Measurements from ENCODE around the gene ZGLP1. TPM values are rescaled to one million over a fixed set of nuclear protein-coding genes. Genes with fewer than 3 reads are reported as not detected.

Gene ZGLP1
- total RNA-seq, 3 donors from 2014 or later (not counting 1 experiment from before 2014, with no cell fraction given) = 1.4 to 2.2 (median 1.9) TPM

DNA sequence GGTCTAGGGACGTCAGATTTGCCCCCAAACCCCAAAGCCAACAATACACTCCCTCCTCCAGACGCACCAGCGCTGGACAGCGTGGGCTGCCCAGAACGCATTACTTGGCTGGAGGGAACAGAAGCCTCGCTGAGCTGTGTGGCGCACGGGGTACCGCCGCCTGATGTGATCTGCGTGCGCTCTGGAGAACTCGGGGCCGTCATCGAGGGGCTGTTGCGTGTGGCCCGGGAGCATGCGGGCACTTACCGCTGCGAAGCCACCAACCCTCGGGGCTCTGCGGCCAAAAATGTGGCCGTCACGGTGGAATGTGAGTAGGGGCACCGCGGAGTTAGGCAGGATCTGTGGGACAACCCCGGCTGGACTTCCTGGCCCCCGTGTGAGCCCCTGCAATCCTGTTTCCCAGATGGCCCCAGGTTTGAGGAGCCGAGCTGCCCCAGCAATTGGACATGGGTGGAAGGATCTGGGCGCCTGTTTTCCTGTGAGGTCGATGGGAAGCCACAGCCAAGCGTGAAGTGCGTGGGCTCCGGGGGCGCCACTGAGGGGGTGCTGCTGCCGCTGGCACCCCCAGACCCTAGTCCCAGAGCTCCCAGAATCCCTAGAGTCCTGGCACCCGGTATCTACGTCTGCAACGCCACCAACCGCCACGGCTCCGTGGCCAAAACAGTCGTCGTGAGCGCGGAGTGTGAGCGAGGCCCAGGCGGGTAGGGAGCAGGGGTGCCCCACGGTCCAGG is 15.8 kb downstream of the ZGLP1 start:
- 36% methylated on average over 49 of the region's 49 CpGs for WGBS (ENCODE audit: insufficient coverage)
- intact Hi-C loops (cut with micrococcal nuclease) = loop anchor here (5.0 kb wide), 1 partner anchor 218 kb away; no protein-coding TSS in a partner anchor
- TF ChIP-seq, protein P1, sequence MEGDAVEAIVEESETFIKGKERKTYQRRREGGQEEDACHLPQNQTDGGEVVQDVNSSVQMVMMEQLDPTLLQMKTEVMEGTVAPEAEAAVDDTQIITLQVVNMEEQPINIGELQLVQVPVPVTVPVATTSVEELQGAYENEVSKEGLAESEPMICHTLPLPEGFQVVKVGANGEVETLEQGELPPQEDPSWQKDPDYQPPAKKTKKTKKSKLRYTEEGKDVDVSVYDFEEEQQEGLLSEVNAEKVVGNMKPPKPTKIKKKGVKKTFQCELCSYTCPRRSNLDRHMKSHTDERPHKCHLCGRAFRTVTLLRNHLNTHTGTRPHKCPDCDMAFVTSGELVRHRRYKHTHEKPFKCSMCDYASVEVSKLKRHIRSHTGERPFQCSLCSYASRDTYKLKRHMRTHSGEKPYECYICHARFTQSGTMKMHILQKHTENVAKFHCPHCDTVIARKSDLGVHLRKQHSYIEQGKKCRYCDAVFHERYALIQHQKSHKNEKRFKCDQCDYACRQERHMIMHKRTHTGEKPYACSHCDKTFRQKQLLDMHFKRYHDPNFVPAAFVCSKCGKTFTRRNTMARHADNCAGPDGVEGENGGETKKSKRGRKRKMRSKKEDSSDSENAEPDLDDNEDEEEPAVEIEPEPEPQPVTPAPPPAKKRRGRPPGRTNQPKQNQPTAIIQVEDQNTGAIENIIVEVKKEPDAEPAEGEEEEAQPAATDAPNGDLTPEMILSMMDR (IDR thresholded peaks at IDR 0.05) = no peak
- Mint-ChIP-seq H3K4me1 (peaks cover 41 to 56% of the 10 kb centered on the region in 2 donors), H3K9me3 (no peaks in the 10 kb centered on the region), H3K4me3 (peak overlapping the region; percentile 86), H3K27ac (peak overlapping the region; percentile 63 to 71), H3K36me3 (no peaks in the 10 kb centered on the region), H3K27me3 (ENCODE audit: low read depth in 2 of 2) (peaks cover 7 to 29% of the 10 kb centered on the region in 2 donors)
- DNase-seq (no peak), ATAC-seq (no peak)
- Histone ChIP-seq H3K27me3 (ENCODE audit: control insufficient read depth, insufficient read depth, low read length) (peaks cover 48% of the 10 kb centered on the region), H3K36me3 (ENCODE audit: control insufficient read depth, insufficient read depth, low read length) (no peaks in the 10 kb centered on the region), H3K4me3 (ENCODE audit: low read length) (no peak overlapping the region), H3K27ac (ENCODE audit: low read length) (no peak overlapping the region), H3K9me3 (ENCODE audit: control insufficient read depth, insufficient read depth, low read length) (no peaks in the 10 kb centered on the region), H3K4me1 (ENCODE audit: control insufficient read depth, insufficient read depth, low read length) (peaks cover 75% of the 10 kb centered on the region)

DNA sequence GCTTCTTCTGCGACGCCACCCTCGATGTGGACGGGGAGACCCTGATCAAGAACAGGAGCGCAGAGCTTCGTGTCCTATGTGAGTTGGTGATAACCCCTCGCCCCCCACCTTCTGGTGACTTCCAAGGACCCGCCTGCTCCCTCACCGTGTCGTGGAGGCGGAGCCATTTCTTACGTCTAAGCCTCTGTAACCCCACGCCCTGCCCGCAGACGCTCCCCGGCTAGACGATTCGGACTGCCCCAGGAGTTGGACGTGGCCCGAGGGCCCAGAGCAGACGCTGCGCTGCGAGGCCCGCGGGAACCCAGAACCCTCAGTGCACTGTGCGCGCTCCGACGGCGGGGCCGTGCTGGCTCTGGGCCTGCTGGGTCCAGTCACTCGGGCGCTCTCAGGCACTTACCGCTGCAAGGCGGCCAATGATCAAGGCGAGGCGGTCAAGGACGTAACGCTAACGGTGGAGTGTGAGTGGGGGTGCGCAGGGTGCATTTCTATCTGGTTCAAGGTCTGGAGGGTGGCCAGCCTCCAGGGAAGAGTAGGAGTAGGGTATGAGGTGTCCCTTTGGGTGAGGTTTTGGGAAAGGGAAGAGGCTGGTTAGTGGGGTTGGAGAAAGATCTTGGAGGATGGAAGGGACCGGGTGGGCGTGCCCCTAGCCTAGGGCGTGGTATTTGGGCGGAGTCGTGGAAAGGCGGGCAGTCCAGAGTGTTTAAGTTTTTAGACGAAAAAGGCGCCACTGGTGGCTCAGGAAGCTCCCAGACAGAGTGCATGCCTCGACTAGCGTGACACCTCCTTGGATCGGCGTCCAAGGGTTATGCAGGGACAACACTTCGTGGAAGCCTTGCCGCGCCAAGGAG is 16.6 kb downstream of the ZGLP1 start:
- peak overlapping the region; percentile 15 for H3K4me3 ChIP-seq (ENCODE audit: low read length)
- H3K27ac Mint-ChIP-seq = peak overlapping the region; percentile 63 to 71
- intact Hi-C loops (cut with micrococcal nuclease) = loop anchor here (5.0 kb wide), 1 partner anchor 219 kb away; no protein-coding TSS in a partner anchor

DNA sequence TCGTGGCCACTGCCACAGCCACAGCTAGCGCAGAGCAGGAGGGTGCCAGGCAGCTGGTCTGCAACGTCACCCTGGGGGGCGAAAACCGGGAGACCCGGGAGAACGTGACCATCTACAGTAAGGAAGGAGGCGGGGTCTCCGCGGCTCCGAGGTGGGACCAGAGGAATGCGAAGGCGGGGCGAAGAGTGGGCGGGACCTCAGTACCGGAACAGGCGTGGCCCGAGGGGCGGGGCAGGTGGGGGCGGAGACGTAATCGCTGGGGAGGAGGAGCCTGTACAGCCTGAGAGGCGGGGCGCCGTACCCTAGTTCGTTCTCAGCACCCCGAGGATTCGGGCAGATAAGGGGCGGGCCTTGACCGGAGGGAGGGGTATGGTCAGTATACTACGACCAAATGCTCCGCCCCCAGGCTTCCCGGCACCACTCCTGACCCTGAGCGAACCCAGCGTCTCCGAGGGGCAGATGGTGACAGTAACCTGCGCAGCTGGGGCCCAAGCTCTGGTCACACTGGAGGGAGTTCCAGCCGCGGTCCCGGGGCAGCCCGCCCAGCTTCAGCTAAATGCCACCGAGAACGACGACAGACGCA is 17.3 kb downstream of the ZGLP1 start:
- H3K9me3 ChIP-seq (ENCODE audit: control insufficient read depth, insufficient read depth, low read length) = no peaks in the 10 kb centered on the region
- peaks cover 90% of the 10 kb centered on the region for H3K4me1 ChIP-seq (ENCODE audit: control insufficient read depth, insufficient read depth, low read length)
- Mint-ChIP-seq H3K27me3 (ENCODE audit: low read depth in 2 of 2) (peaks cover 7 to 40% of the 10 kb centered on the region in 2 donors), H3K9me3 (no peaks in the 10 kb centered on the region), H3K27ac (peak overlapping the region; percentile 63 to 71), H3K36me3 (no peaks in the 10 kb centered on the region), H3K4me3 (peak overlapping the region; percentile 86), H3K4me1 (peaks cover 49 to 68% of the 10 kb centered on the region in 2 donors)
- H3K36me3 ChIP-seq (ENCODE audit: control insufficient read depth, insufficient read depth, low read length) = no peaks in the 10 kb centered on the region
- peak overlapping the region; percentile 15 for H3K4me3 ChIP-seq (ENCODE audit: low read length)
- H3K27ac ChIP-seq (ENCODE audit: low read length) = no peak overlapping the region
- 3% methylated on average over 45 of the region's 45 CpGs for WGBS (ENCODE audit: insufficient coverage)
- TF ChIP-seq, protein P1 (IDR thresholded peaks at IDR 0.05) = no peak
- H3K27me3 ChIP-seq (ENCODE audit: control insufficient read depth, insufficient read depth, low read length) = peaks cover 63% of the 10 kb centered on the region
- peak; percentile 52 to 70 (median 59) for ATAC-seq
- DNase-seq = peak; percentile 75 to 77
- intact Hi-C loops (cut with micrococcal nuclease) = loop anchor here (5.0 kb wide), 1 partner anchor 220 kb away; no protein-coding TSS in a partner anchor

More for the DNA sequence above, 16.6 kb downstream of the ZGLP1 start:
- Histone ChIP-seq H3K27ac (ENCODE audit: low read length) (no peak overlapping the region), H3K4me1 (ENCODE audit: control insufficient read depth, insufficient read depth, low read length) (peaks cover 83% of the 10 kb centered on the region), H3K9me3 (ENCODE audit: control insufficient read depth, insufficient read depth, low read length) (no peaks in the 10 kb centered on the region), H3K36me3 (ENCODE audit: control insufficient read depth, insufficient read depth, low read length) (no peaks in the 10 kb centered on the region), H3K27me3 (ENCODE audit: control insufficient read depth, insufficient read depth, low read length) (peaks cover 56% of the 10 kb centered on the region)
- ATAC-seq (no peak), DNase-seq (peak in 1 of 2 donors; percentile 44)
- H3K27me3 Mint-ChIP-seq (ENCODE audit: low read depth in 2 of 2) = peaks cover 7 to 34% of the 10 kb centered on the region in 2 donors
- peaks cover 42 to 62% of the 10 kb centered on the region in 2 donors for H3K4me1 Mint-ChIP-seq
- 32% methylated on average over 56 of the region's 56 CpGs for WGBS (ENCODE audit: insufficient coverage)
- TF ChIP-seq, protein P1 (IDR thresholded peaks at IDR 0.05) = no peak
- no peaks in the 10 kb centered on the region for H3K9me3 Mint-ChIP-seq
- H3K36me3 Mint-ChIP-seq = no peaks in the 10 kb centered on the region
- H3K4me3 Mint-ChIP-seq = peak overlapping the region; percentile 86

All from natural killer cell (primary cell).